GM18499 (cell line): ENCODE measurements around the gene LRRK1.
"Not testable (repeated sequence)": the region's sequence is repeated elsewhere in the genome, so short reads cannot be mapped to it uniquely, and the experiment has no call there.

ENCODE experiments used
- ATAC-seq: cut with Tn5 transposase; IDR thresholded peaks from one replicate; pipeline ENCODE4 v1.9.1; 2021; ENCODE audit warnings: moderate number of reproducible peaks; ENCODE audit not compliant: insufficient read depth, unreplicated experiment

Gene LRRK1

GRCh38 chr15:101086394-101087171 lies 167.4 kb downstream of the LRRK1 start:
- ATAC-seq = no peak

GRCh38 chr15:101087172-101087769 lies 168.1 kb downstream of the LRRK1 start:
- no peak for ATAC-seq

GRCh38 chr15:101088271-101088670 lies 169.1 kb downstream of the LRRK1 start:
- no peak for ATAC-seq

GRCh38 chr15:101088788-101089578 lies 169.8 kb downstream of the LRRK1 start:
- ATAC-seq = no peak

GRCh38 chr15:101089579-101090427 lies 170.6 kb downstream of the LRRK1 start:
- no peak for ATAC-seq

GRCh38 chr15:101090428-101090790 lies 171.3 kb downstream of the LRRK1 start:
- ATAC-seq = no peak

GRCh38 chr15:101091080-101092017 lies 172.2 kb downstream of the LRRK1 start:
- ATAC-seq = no peak

- no peak for ATAC-seq
Observed at GRCh38 chr15:101092156-101092866, 173.2 kb downstream of the LRRK1 start.

GRCh38 chr15:101092867-101093202 lies 173.7 kb downstream of the LRRK1 start:
- ATAC-seq = no peak

GRCh38 chr15:101093958-101094357 lies 174.8 kb downstream of the LRRK1 start:
- no peak for ATAC-seq

GRCh38 chr15:101095796-101096406 lies 176.7 kb downstream of the LRRK1 start:
- not testable (repeated sequence) for ATAC-seq

GRCh38 chr15:101097111-101097510 lies 178.0 kb downstream of the LRRK1 start:
- no peak for ATAC-seq

GRCh38 chr15:101099183-101099582 lies 180.0 kb downstream of the LRRK1 start:
- no peak for ATAC-seq

GRCh38 chr15:101100118-101100517 lies 181.0 kb downstream of the LRRK1 start:
- ATAC-seq = no peak

GRCh38 chr15:101100593-101101442 lies 181.7 kb downstream of the LRRK1 start:
- ATAC-seq = no peak

GRCh38 chr15:101101676-101102075 lies 182.5 kb downstream of the LRRK1 start:
- no peak for ATAC-seq

- ATAC-seq = no peak
Observed at GRCh38 chr15:101102746-101103145, 183.6 kb downstream of the LRRK1 start.
